OCI-LY7 (cell line): ENCODE measurements around the gene RNF14.

Experiments used
- EZH2phosphoT487 ChIP-seq: fragments of 200-600 bp; sonication (generic); IDR thresholded peaks from 2 replicates; pipeline ENCODE4 v1.6.1; 2018; ENCODE audit warnings: low read depth, borderline replicate concordance, mild to moderate bottlenecking, mixed run types, antibody characterized with exemption, low read length, moderate library complexity, mixed read lengths
- TF ChIP-seq, protein P1 (sequence below): fragments of 200-600 bp; sonication (generic); conservative IDR thresholded peaks from 2 replicates; pipeline ENCODE4 v1.5.1; 2014; ENCODE audit warnings: mild to moderate bottlenecking, antibody characterized with exemption, low read length, moderate library complexity, mixed read lengths

DNA sequence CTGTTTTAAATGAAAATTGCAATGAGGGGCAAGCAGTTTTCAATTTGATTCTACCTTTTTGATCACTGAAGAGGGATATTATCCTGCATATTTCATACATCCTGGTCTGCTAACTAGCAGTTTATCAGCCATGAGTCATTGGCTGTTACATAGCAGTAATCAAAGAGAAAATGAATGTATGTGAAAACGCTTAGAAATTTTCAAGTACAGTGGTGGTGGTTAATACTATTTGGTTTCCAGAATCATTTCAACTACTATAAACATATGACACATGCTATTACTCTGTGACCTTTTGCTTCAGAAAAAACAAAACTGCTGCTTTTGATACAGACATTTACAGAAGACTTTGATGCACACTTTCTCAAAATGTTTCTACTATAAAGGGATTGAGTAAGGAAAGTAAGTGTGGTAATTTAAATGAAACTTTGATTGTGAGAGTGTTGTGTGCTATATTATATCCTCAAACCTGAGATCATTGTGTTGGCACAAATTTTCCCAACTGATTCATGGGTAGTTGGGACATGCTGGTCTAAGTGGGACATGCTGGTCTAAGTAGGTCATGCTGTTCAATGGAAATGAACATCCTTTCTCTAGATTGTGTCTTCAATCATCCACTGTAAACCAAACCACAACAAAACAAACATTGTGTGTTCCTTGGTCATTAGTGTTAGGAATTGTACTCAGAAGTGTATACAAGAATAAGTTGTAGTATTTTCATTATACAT, 5.1 kb downstream of the RNF14 start:
- TF ChIP-seq, protein P1, sequence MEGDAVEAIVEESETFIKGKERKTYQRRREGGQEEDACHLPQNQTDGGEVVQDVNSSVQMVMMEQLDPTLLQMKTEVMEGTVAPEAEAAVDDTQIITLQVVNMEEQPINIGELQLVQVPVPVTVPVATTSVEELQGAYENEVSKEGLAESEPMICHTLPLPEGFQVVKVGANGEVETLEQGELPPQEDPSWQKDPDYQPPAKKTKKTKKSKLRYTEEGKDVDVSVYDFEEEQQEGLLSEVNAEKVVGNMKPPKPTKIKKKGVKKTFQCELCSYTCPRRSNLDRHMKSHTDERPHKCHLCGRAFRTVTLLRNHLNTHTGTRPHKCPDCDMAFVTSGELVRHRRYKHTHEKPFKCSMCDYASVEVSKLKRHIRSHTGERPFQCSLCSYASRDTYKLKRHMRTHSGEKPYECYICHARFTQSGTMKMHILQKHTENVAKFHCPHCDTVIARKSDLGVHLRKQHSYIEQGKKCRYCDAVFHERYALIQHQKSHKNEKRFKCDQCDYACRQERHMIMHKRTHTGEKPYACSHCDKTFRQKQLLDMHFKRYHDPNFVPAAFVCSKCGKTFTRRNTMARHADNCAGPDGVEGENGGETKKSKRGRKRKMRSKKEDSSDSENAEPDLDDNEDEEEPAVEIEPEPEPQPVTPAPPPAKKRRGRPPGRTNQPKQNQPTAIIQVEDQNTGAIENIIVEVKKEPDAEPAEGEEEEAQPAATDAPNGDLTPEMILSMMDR = no peak
- no peak for TF ChIP-seq EZH2phosphoT487
